Germinal center (tissue), 1 donor: ENCODE data around the gene NDUFAF3.

Source experiments
- DNase-seq: peaks from one replicate; pipeline ENCODE4 v3.0.0; 2012; ENCODE audit warnings: mixed read lengths, low spot score

The NDUFAF3 gene

GRCh38 chr3:49019941-49020329, 2.0 kb upstream of the NDUFAF3 start:
- no peak for DNase-seq

GRCh38 chr3:49020330-49021212, 1.4 kb upstream of the NDUFAF3 start:
- peak; percentile 42 for DNase-seq

- DNase-seq: peak; percentile 93
These were observed 608 bp upstream of the NDUFAF3 start for GRCh38 chr3:49021213-49021812.

DNA sequence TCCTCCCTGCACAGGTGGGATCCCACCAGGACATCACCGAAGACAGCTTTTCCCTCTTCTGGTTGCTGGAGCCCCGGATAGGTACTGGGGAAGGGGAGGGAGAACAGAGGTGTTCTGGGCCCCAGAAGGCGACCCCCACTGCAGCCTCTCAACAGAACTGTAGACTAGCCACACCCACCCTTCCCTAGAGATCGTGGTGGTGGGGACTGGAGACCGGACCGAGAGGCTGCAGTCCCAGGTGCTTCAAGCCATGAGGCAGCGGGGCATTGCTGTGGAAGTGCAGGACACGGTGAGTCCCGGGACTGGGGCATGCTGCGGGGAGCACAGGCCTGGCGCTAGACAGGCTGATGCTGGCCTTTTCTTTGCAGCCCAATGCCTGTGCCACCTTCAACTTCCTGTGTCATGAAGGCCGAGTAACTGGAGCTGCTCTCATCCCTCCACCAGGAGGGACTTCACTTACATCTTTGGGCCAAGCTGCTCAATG, 809 bp downstream of the NDUFAF3 start:
- DNase-seq: no peak

DNA sequence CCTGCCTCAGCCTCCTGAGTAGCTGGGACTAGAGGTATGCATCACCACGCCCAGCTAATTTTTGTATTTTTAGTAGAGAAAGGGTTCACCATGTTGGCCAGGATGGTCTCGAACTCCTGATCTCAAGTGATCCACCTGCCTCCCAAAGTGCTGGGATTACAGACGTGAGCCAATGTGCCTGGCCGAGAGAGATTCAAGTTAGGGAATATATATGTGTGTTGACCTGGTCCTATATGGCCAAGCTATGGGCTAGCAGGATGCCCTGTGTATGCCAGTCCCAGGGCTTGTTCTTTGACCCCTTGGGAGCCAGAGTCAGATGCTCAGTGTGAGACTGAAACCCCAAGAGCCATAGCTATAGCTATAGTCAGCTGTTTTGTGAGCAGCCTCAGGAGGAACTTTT, 1.9 kb downstream of the NDUFAF3 start:
- no peak for DNase-seq

DNA sequence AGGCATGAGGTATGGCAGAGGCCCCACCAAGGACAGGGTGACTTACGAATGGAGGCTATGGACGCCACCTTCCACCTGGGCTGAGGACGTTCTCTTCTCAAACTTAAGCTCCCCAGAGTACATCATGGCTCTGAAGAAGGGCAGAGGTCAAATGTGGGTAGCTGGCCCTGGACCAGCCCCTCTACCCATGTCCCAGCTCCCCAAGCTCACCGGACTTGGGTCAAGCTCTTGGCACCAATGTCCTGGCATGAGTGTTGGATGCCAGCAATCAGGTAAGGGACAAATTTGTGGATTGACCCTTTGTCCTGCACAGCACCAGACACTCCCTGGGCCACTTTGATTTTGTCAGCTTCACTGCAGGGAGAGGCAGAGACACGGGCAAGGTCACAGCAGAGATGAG, 2.5 kb downstream of the NDUFAF3 start:
- DNase-seq: no peak

DNA sequence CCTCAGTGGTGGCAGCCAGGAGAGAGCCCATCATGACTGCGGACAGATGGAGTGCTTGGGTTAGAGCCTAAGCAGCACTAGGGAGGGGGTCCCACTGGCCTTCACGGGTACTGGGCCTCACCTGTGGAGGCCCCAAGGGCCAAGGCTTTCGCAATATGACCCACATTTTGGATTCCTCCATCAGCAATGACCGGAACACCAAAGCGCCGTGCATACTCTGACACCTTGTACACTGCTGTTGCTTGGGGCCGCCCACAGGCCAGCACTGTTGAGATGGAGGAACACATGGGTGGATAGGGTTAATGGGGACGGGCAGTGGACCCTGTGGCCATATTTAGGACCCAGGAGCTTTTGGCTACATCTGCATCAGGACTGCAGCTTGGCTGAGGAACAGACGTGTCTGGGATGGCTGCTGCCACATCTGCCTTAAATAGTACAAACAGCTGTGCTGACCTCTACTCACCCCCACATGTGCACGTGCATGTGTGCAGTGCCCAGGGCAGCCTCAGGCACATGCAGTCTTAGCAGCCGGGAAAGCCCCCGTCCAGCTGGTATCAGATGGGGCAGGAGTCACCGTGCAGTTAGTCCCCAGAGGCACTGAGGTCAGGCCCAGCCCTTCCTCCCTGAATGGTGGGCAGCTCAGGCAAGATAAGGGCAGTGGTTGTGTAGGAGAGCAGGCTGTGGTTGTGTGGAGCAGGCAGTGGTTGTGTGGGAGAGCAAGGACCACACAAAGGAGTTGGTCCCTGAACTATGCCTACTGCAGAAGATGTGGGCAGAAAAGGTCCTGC, 3.3 kb downstream of the NDUFAF3 start:
- no peak for DNase-seq

DNA sequence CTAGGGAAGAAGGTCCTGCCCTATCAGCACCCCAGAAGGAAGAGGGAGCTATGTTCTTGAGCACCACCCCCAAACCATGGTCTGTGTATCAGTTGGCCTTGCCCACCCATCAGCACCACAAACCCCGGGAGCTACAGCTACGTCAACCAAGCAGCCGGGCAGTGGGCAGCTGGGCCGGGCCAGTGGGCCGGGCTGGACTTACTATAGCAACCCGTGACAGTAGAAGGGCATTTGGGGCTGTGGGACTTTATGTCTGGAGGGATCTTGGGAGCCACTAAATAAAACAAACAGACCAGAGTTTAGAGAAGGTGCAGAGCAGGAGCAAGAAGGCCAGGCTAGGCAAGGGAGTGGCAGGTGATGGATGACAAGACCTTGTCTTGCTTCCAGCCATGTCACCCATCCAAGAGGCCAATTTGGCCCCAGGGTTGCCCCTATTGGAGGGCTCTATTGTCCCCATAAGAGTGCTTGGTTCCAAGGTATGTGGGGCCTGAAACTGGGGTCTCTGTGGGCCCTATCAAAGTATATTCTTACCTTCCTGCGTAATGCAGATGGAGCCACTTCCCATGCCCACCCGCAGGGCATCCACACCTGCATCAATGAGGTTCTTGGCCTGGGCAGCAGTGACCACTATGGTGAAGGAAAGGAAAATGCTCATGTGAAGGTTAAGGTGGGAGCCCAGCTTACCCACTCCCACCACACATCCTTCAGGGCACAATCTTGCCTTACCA, 4.0 kb downstream of the NDUFAF3 start:
- DNase-seq: no peak

DNA sequence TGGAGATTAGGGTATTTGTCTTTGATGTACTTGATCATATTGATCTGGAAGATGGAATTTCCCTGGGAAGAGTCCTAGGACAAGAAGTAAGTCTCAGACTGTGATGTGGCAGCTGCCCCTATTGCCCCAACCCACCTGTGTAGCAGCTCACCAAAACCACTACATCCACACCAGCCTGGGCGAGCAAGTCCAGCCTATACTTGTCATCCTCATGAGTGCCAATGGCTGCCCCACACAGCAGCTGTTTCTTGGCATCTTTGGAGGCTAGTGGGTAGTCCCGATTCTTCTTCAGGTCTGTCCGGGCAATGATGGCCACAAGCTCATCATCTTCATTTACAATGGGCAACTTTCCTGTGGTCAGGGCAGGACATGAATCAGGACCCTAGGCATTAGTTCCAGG, 4.6 kb downstream of the NDUFAF3 start:
- no peak for DNase-seq

GRCh38 chr3:49027634-49028033, 5.7 kb downstream of the NDUFAF3 start:
- DNase-seq: no peak

GRCh38 chr3:49028298-49028672, 6.4 kb downstream of the NDUFAF3 start:
- no peak for DNase-seq

DNA sequence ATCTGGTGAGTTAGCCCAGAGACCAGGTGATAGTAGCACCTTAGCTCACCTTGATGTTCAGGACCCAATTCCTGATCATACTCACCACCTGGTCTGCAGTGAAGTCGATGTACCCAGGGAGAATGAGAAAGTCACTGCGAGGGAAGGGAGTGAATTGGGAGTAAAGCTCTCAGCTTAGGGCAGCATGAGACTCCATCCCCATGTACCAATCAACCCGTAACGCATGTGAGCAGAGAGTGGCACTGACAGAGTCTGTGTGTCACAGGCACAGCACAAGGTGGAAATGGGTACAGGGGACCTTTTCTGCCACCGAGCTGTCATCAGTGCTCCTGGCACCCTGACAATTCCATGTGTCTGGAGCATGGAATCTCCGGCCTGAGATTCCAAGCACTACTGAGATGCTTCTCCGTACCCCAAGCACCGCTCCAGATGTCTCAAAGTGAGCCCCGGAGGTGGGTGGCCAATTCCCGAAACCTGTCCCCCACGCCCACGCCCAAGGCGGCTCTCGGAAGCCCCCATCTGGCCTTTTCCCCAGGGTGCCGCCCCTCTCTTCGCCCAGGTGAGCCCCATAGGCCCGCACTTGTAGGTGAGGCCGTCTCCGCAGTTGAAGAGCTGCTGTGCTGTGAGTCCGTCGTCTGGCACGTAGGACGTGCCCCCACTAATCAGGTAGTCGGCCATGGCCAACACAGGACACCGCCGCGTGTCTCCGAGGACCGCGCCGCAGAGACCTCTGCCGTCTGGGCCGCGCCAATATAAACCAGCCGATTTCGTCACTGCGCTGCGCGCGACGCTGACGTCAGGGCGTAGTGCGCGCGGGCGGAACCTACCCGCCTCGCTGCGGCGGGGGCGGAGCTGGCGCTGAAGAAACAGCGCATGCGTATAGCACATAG, 7.0 kb downstream of the NDUFAF3 start, which contains the start of gene IMPDH2:
IMPDH2 (minus strand) TSS at position 726 of the 890 bp plus-strand sequence; CDS start at position 678, 48 bp downstream.
- peak; percentile 88 for DNase-seq

DNA sequence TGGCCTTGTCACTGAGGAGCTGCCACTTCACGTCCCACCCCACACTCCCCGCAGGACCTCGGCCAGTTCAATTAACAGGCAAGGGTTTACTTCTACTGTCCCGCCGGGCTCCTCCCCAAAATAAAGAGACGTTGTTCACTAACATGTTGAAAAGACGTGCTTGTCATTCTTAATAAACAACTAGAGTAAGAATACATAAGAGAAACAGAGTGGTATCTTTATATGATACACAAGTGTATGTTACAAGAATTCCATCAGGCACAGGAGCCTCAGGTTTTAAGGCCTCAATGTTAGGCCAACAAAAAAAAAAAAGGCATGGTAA, 7.6 kb downstream of the NDUFAF3 start:
- DNase-seq: no peak

- no peak for DNase-seq
These were observed 8.4 kb downstream of the NDUFAF3 start for GRCh38 chr3:49030321-49030720.

- DNase-seq: no peak
These were observed 10.9 kb downstream of the NDUFAF3 start for GRCh38 chr3:49032646-49033304.

GRCh38 chr3:49034650-49035049, 12.7 kb downstream of the NDUFAF3 start:
- no peak for DNase-seq

DNA sequence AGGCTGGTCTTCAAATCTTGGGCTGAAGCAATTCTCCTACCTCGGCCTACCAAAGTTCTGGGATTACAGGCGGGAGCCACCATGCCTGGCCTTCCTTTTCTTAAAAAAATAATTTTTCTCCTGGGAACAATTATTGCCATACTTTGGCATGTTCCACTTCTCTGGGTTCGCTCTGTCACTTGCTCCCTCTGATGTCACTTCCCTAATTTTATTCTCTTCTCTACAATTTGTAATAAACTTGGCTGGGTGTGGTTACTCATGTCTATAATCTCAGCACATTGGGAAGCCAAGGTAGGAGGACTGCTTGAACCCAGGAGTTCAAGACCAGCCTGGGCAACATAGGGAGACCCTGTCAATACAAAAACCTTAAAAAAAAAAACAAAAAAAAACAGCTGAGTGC, 13.4 kb downstream of the NDUFAF3 start:
- no peak for DNase-seq

DNA sequence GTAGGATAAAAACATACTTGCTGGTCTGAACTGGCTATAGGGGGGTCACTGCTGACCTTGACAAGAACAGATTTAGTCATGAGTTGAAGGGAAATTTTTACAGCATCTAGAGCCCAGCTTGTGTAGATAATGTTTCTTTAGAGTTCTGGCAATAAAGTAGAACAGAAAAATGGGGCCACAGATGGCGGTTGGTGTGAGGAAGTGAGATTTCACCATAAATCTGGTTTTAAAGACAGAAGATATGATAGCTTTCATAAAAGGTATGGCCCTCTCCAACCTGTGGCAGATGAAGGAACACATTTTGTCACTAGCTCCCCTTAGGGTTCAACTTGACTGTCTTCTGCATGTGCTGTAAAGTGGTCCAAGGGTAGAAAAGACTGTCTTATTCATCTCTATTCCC, 31.6 kb downstream of the NDUFAF3 start:
- DNase-seq: no peak

DNA sequence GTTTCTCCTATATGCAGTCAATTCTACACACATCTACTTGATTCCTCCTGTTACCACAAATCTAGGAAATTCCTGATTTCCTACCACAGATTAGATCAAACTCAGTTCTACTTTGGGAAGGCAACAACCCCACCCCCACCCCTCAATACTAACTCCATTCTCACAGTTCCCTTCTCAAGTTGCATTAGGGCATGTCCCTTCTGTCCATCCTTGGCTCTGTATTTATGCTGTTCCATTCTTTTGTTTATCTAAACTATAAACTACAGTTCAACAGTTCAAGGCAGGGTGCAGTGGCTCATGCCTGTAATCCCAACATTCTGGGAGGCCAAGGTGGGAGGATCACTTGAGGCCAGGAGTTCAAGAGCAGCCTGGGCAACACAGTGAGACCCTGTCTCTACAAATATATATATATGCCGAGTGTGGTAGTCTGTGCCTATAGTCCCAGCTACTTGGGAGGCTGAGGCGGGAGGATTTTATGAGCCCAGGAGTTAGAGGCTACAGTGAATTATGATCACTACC, 32.5 kb downstream of the NDUFAF3 start:
- no peak for DNase-seq

- no peak for DNase-seq
These were observed 35.3 kb downstream of the NDUFAF3 start for GRCh38 chr3:49057268-49057667.
